ENCODE results near the gene TTL. TPM values are rescaled to one million over a fixed set of nuclear protein-coding genes. Genes with fewer than 3 reads are reported as not detected.

TTL gene
- total RNA-seq, 1 experiment from 2014 or later = 58.9 TPM

DNA sequence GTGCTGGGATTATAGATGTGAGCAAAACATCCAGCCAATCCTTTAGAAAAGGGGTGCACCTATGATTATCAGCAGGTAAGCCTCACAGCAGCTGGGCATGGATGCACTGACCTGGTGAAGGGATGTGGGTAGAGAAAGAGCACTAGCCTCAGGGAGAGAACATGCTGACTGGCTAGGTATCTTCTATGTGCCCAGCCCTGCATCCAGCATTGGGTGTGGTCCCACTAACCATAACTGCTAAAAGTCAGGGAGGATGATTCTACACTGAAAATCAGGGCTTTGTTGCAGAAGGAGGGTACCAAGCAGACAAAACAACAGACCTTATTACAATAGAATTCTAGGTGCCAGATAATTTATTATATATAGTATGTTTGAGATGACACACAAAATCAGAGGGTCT, 27.4 kb upstream of the TTL start:
- no peak overlapping the region for H2BK5ac ChIP-seq (ENCODE audit: insufficient read length, low read length)
- no peaks in the 10 kb centered on the region for H3K36me3 Mint-ChIP-seq (ENCODE audit: insufficient read depth in 1 of 3, low read depth in 3 of 3)
- no peak overlapping the region for H2AFZ ChIP-seq (ENCODE audit: low read length)
- no peaks in the 10 kb centered on the region; a peak in 2 of 5 replicates for H3K9me3 Mint-ChIP-seq
- H3K27ac ChIP-seq (ENCODE audit: insufficient read length, low read depth, low read length) = no peak overlapping the region
- no peaks in the 10 kb centered on the region for H3K27me3 ChIP-seq (ENCODE audit: insufficient read depth, low read length)
- no peak overlapping the region for H2BK15ac ChIP-seq (ENCODE audit: low read depth, low read length)
- H3K79me2 ChIP-seq (ENCODE audit: insufficient read depth, low read length) = no peaks in the 10 kb centered on the region; the same call in 1 of the 2 replicates
- H4K5ac ChIP-seq (ENCODE audit: insufficient read length, low read depth, low read length) = no peak overlapping the region
- H3K79me1 ChIP-seq (ENCODE audit: insufficient read depth, low read depth, low read length, poor library complexity, severe bottlenecking) = no peaks in the 10 kb centered on the region
- H2AK5ac ChIP-seq (ENCODE audit: insufficient read length, low read length) = no peak overlapping the region
- peaks cover 3% of the 10 kb centered on the region for H3K27me3 Mint-ChIP-seq (ENCODE audit: low read depth)
- H3K23me2 ChIP-seq (ENCODE audit: insufficient read length, low read depth, low read length, poor library complexity, severe bottlenecking) = no peaks in the 10 kb centered on the region
- H3K4ac ChIP-seq (ENCODE audit: low read depth, low read length) = no peak overlapping the region
- H3K4me3 Mint-ChIP-seq = no peak overlapping the region
- no peak overlapping the region for H4K91ac ChIP-seq (ENCODE audit: insufficient read length, low read depth, low read length)
- no peak overlapping the region for H3K27ac Mint-ChIP-seq
- no peak overlapping the region for H3K56ac ChIP-seq (ENCODE audit: insufficient read length, low read depth, low read length)
- H2BK12ac ChIP-seq (ENCODE audit: insufficient read length, low read depth, low read length) = no peak overlapping the region
- no peak overlapping the region for H3K9ac ChIP-seq (ENCODE audit: extremely low read depth, insufficient read length, low read length)
- H3K23ac ChIP-seq (ENCODE audit: insufficient read length, low read depth, low read length) = no peak overlapping the region
- no peak overlapping the region for H4K8ac ChIP-seq (replicated peaks; ENCODE audit: insufficient read length, low read depth, low read length)
- H2BK20ac ChIP-seq (ENCODE audit: low read depth, low read length, poor library complexity, severe bottlenecking) = no peak overlapping the region
- TF ChIP-seq, protein P1, sequence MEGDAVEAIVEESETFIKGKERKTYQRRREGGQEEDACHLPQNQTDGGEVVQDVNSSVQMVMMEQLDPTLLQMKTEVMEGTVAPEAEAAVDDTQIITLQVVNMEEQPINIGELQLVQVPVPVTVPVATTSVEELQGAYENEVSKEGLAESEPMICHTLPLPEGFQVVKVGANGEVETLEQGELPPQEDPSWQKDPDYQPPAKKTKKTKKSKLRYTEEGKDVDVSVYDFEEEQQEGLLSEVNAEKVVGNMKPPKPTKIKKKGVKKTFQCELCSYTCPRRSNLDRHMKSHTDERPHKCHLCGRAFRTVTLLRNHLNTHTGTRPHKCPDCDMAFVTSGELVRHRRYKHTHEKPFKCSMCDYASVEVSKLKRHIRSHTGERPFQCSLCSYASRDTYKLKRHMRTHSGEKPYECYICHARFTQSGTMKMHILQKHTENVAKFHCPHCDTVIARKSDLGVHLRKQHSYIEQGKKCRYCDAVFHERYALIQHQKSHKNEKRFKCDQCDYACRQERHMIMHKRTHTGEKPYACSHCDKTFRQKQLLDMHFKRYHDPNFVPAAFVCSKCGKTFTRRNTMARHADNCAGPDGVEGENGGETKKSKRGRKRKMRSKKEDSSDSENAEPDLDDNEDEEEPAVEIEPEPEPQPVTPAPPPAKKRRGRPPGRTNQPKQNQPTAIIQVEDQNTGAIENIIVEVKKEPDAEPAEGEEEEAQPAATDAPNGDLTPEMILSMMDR (conservative IDR thresholded peaks at IDR 0.05) = no peak
- no peaks in the 10 kb centered on the region for H3K4me1 ChIP-seq (ENCODE audit: insufficient read depth, low read length)
- peaks cover 4% of the 10 kb centered on the region in 2 experiments; a peak in 3 of 4 replicates for H3K4me1 Mint-ChIP-seq
- H3T11ph ChIP-seq (ENCODE audit: low read length) = no peak overlapping the region
- H3K9me3 ChIP-seq (ENCODE audit: control insufficient read depth, low read depth, low read length) = no peaks in the 10 kb centered on the region
- no peak overlapping the region for H3K4me2 ChIP-seq (ENCODE audit: insufficient read depth, insufficient read length, low read length)
- no peak overlapping the region for H3K14ac ChIP-seq (ENCODE audit: insufficient read depth, low read length)
- no peak overlapping the region for H2BK120ac ChIP-seq (ENCODE audit: low read depth, low read length, poor library complexity, severe bottlenecking)
- H3K18ac ChIP-seq (ENCODE audit: insufficient read length, low read depth, low read length) = no peak overlapping the region
- no peak for DNase-seq
- H4K20me1 ChIP-seq (ENCODE audit: control insufficient read depth, insufficient read depth, insufficient read length) = no peaks in the 10 kb centered on the region

Measured in H9 (cell line).